ENCODE measurements around the gene NBEAL1.

- TF ChIP-seq CTCF (IDR thresholded peaks at IDR 0.05), result no peak
- no peak for TF ChIP-seq POLR2A (IDR thresholded peaks at IDR 0.05)
Measured at GRCh38 chr2:203170502-203170901, 155.8 kb downstream of the NBEAL1 start.
